IMR-90 (cell line): ENCODE results near the gene OTOA. TPM values are rescaled to one million over a fixed set of nuclear protein-coding genes. Genes with fewer than 3 reads are reported as not detected.

ENCODE experiments used
- microRNA-seq, 2 experiments: library from miRNA; stranded (forward) in 1 of 2; unstranded in 1 of 2; fragments of 10-50 nt in 1 of 2; fragments of <30 nt in 1 of 2; gene quantifications in 1 of 2; microRNA quantifications in 1 of 2; one replicate each; pipeline versions ENCODE3 to v1.1.0; 2013 to 2020; ENCODE audit not compliant: insufficient read depth in 1 of 2, insufficient read length in 1 of 2, unreplicated experiment in 1 of 2
- polyA plus RNA-seq, 3 experiments: library from polyadenylated mRNA; depleted of rRNA; stranded (reverse); fragments of >200 nt; gene quantifications; 2 replicates each; pipeline ENCODE4 v1.2.3, GENCODE V29; 2012; ENCODE audit warnings: low replicate concordance in 1 of 3
- small RNA-seq, 5 experiments: library from RNA; depleted of rRNA; stranded (forward); fragments of <200 nt; gene quantifications; one replicate each; pipeline ENCODE3, GENCODE V24; 2012
- total RNA-seq: library from RNA; depleted of rRNA; stranded (reverse); fragments of >200 nt; gene quantifications from 2 replicates; pipeline ENCODE4 v1.2.3, GENCODE V29; 2012; rRNA removed

OTOA gene
- total and polyA plus RNA-seq, 2 of the 4 experiments (the other 2 are of a cell fraction) = 0.02 TPM; not detected in 1

Small RNA genes within 50 kb of the gene (microRNA-seq; reads per million reads assigned to microRNA genes)
- gene RNU6-1005P (ENCODE audit: insufficient read depth, insufficient read length) (not detected), gene RNU6-196P (ENCODE audit: insufficient read depth, insufficient read length) (not detected)

Small RNA genes within 50 kb of the gene (small RNA-seq; reads per million reads assigned to genes)
- 1.1 to 154 (median 4.1) reads per million in 5 experiments for gene RNU6-1005P
- 0 reads per million in 5 experiments for gene RNU6-196P

Other genes starting within 250 kb of the OTOA start
- gene METTL9, start 64.4 kb upstream of the OTOA start, total RNA-seq = 95.5 and 95.8 TPM in 2 replicates
- gene METTL9, start 64.4 kb upstream of the OTOA start, polyA plus RNA-seq (2012; rRNA removed) = 43.1 and 54.8 TPM in 2 replicates
- not detected in 2 replicates for gene IGSF6, start 11.4 kb upstream of the OTOA start, total RNA-seq
- gene IGSF6, start 11.4 kb upstream of the OTOA start, polyA plus RNA-seq (2012; rRNA removed) = not detected in 2 replicates
- 11.1 and 13.3 TPM in 2 replicates for gene NPIPB4, start 193.8 kb downstream of the OTOA start, total RNA-seq
- gene NPIPB4, start 193.8 kb downstream of the OTOA start, polyA plus RNA-seq (2012; rRNA removed) = 18.7 and 28.3 TPM in 2 replicates